ENCODE measurements around the gene CCDC186. TPM values are rescaled to one million over a fixed set of nuclear protein-coding genes. Genes with fewer than 3 reads are reported as not detected.
A peak's percentile ranks its signal among the peaks of the same experiment; 100 is the strongest.

The CCDC186 gene
- total RNA-seq, 1 donor from 2014 or later, result 33.1 TPM

GRCh38 chr10:114077815-114078219 is 96.2 kb downstream of the CCDC186 start:
- DNase-seq, result no peak
- no peak for ATAC-seq
- H3K4me1 ChIP-seq, result no peaks in the 10 kb centered on the region
- H3K27ac ChIP-seq, result no peak overlapping the region
- no peaks in the 10 kb centered on the region for H3K9me3 ChIP-seq
- no peak overlapping the region for H3K4me3 ChIP-seq
- no peak for TF ChIP-seq CTCF (IDR thresholded peaks at IDR 0.05)
- H3K36me3 ChIP-seq, result no peaks in the 10 kb centered on the region
- no peaks in the 10 kb centered on the region for H3K27me3 ChIP-seq (ENCODE audit: low read depth)
- intact Hi-C loops (cut with DNase I), result no loop called here

GRCh38 chr10:114077347-114077746 is 96.7 kb downstream of the CCDC186 start:
- H3K27me3 ChIP-seq (ENCODE audit: low read depth), result no peaks in the 10 kb centered on the region
- no peak overlapping the region for H3K27ac ChIP-seq
- H3K4me1 ChIP-seq, result no peaks in the 10 kb centered on the region
- ATAC-seq (peak in 1 of 2 donors; percentile 42), DNase-seq (no peak)
- H3K9me3 ChIP-seq, result no peaks in the 10 kb centered on the region
- no peak for TF ChIP-seq CTCF (IDR thresholded peaks at IDR 0.05)
- intact Hi-C loops (cut with DNase I), result no loop called here
- H3K4me3 ChIP-seq, result no peak overlapping the region
- no peaks in the 10 kb centered on the region for H3K36me3 ChIP-seq

- no peak overlapping the region for H3K27ac ChIP-seq
- ATAC-seq, result no peak
- H3K36me3 ChIP-seq, result no peaks in the 10 kb centered on the region
- H3K27me3 ChIP-seq (ENCODE audit: low read depth), result no peaks in the 10 kb centered on the region
- no peaks in the 10 kb centered on the region for H3K4me1 ChIP-seq
- DNase-seq, result no peak
- no peaks in the 10 kb centered on the region for H3K9me3 ChIP-seq
- no peak overlapping the region for H3K4me3 ChIP-seq
- intact Hi-C loops (cut with DNase I), result no loop called here
- no peak for TF ChIP-seq CTCF (IDR thresholded peaks at IDR 0.05)
These were observed 98.9 kb downstream of the CCDC186 start for GRCh38 chr10:114075093-114075492.

- H3K36me3 ChIP-seq, result no peaks in the 10 kb centered on the region
- H3K27ac ChIP-seq, result no peak overlapping the region
- ATAC-seq, result no peak
- H3K9me3 ChIP-seq, result no peaks in the 10 kb centered on the region
- intact Hi-C loops (cut with DNase I), result no loop called here
- no peak overlapping the region for H3K4me3 ChIP-seq
- no peak for DNase-seq
- TF ChIP-seq CTCF (IDR thresholded peaks at IDR 0.05), result no peak
- H3K27me3 ChIP-seq (ENCODE audit: low read depth), result no peaks in the 10 kb centered on the region
- no peaks in the 10 kb centered on the region for H3K4me1 ChIP-seq
These were observed 100.4 kb downstream of the CCDC186 start for GRCh38 chr10:114073395-114074186.

- H3K4me3 ChIP-seq, result no peak overlapping the region
- peaks cover 7% of the 10 kb centered on the region for H3K4me1 ChIP-seq
- H3K9me3 ChIP-seq, result no peaks in the 10 kb centered on the region
- no peak for ATAC-seq
- no peak for TF ChIP-seq CTCF (IDR thresholded peaks at IDR 0.05)
- H3K27me3 ChIP-seq (ENCODE audit: low read depth), result no peaks in the 10 kb centered on the region
- H3K27ac ChIP-seq, result no peak overlapping the region
- no peak for DNase-seq
- H3K36me3 ChIP-seq, result no peaks in the 10 kb centered on the region
- intact Hi-C loops (cut with DNase I), result no loop called here
These were observed 102.8 kb downstream of the CCDC186 start for GRCh38 chr10:114071178-114071577.

Other genes with a start within 250 kb of the CCDC186 start
- 35.6 TPM for gene ADRB1, start 130.3 kb downstream of the CCDC186 start, total RNA-seq
- 0.09 TPM for gene TDRD1, start 5.2 kb upstream of the CCDC186 start, total RNA-seq
- 10.6 TPM for gene VWA2, start 65.1 kb upstream of the CCDC186 start, total RNA-seq
- gene AFAP1L2, start 230.3 kb upstream of the CCDC186 start, total RNA-seq, result 5.3 TPM

Measured in lower lobe of right lung (tissue), 2 donors.